ENCODE measurements around the gene PTPN9.
"Not testable (repeated sequence)": the region's sequence is repeated elsewhere in the genome, so short reads cannot be mapped to it uniquely, and the experiment has no call there.

GRCh38 chr15:75445324-75445723 lies 133.8 kb downstream of the PTPN9 start:
- TF ChIP-seq CTCF, POLR2A (IDR thresholded peaks at IDR 0.05): not testable (repeated sequence)
